AG10803 (cell line): ENCODE results near the gene COL15A1.

ENCODE experiments used
- DNase-seq: peaks from one replicate; pipeline ENCODE4 v3.0.0; 2010; ENCODE audit warnings: low read depth
- H3K4me3 ChIP-seq: 2 replicates; pipeline ENCODE4 v1.5.1; 2011; ENCODE audit warnings: mild to moderate bottlenecking, low read length, control low read depth
- CTCF ChIP-seq: conservative IDR thresholded peaks from 2 replicates; pipeline ENCODE4 v1.5.1; 2011; ENCODE audit warnings: mild to moderate bottlenecking, low read length, control low read depth, inconsistent platforms

COL15A1 gene

GRCh38 chr9:99071313-99072039, 127.8 kb downstream of the COL15A1 start:
- H3K4me3 ChIP-seq, result no peak overlapping the region
- no peak for TF ChIP-seq CTCF
- no peak for DNase-seq

GRCh38 chr9:99072040-99072394, 128.3 kb downstream of the COL15A1 start:
- no peak for DNase-seq
- no peak for TF ChIP-seq CTCF
- no peak overlapping the region for H3K4me3 ChIP-seq

- TF ChIP-seq CTCF, result no peak
- no peak for DNase-seq
Measured at GRCh38 chr9:99073347-99073746, 129.6 kb downstream of the COL15A1 start.

GRCh38 chr9:99073985-99074901, 130.5 kb downstream of the COL15A1 start:
- H3K4me3 ChIP-seq, result no peak overlapping the region
- no peak for DNase-seq
- TF ChIP-seq CTCF, result no peak

More at GRCh38 chr9:99073347-99073746, 129.6 kb downstream of the COL15A1 start:
- H3K4me3 ChIP-seq, result no peak overlapping the region

GRCh38 chr9:99074902-99075245, 131.2 kb downstream of the COL15A1 start:
- TF ChIP-seq CTCF, result no peak
- no peak for DNase-seq
- H3K4me3 ChIP-seq, result no peak overlapping the region

GRCh38 chr9:99075246-99075912, 131.7 kb downstream of the COL15A1 start:
- no peak overlapping the region for H3K4me3 ChIP-seq
- DNase-seq, result peak; percentile 56
- TF ChIP-seq CTCF, result no peak
